Peyer's patch (tissue), 4 donors: ENCODE results near the gene PRKD1.

Experiments
- CTCF ChIP-seq, 6 experiments: fragments of 450-650 bp in 4 of 6; fragments of 200-600 bp in 2 of 6; sonication (generic) in 1 of 6; IDR thresholded peaks; one replicate each; pipeline ENCODE4 v1.5.1; 2017 to 2019; ENCODE audit warnings: antibody characterized with exemption in 6 of 6, mild to moderate bottlenecking in 3 of 6, moderate library complexity in 1 of 6
- POLR2A ChIP-seq, 2 donors: fragments of 450-650 bp; IDR thresholded peaks; one replicate each; pipeline ENCODE4 v1.5.1; 2017; ENCODE audit warnings: antibody characterized with exemption in 2 of 2, mild to moderate bottlenecking in 2 of 2, moderate library complexity in 2 of 2

- TF ChIP-seq POLR2A (IDR thresholded peaks at IDR 0.05) = no peak
- no peak for TF ChIP-seq CTCF (IDR thresholded peaks at IDR 0.05)
These were observed 27.4 kb upstream of the PRKD1 start for GRCh38 chr14:29955087-29955486.
